Peyer's patch (tissue), 4 donors: ENCODE results near the gene CSNK2A3.

Source experiments
- CTCF ChIP-seq, 6 experiments: fragments of 450-650 bp in 4 of 6; fragments of 200-600 bp in 2 of 6; sonication (generic) in 1 of 6; IDR thresholded peaks; one replicate each; pipeline ENCODE4 v1.5.1; 2017 to 2019; ENCODE audit warnings: antibody characterized with exemption in 6 of 6, mild to moderate bottlenecking in 3 of 6, moderate library complexity in 1 of 6
- POLR2A ChIP-seq, 2 donors: fragments of 450-650 bp; IDR thresholded peaks; one replicate each; pipeline ENCODE4 v1.5.1; 2017; ENCODE audit warnings: antibody characterized with exemption in 2 of 2, mild to moderate bottlenecking in 2 of 2, moderate library complexity in 2 of 2

- TF ChIP-seq CTCF (IDR thresholded peaks at IDR 0.05), result no peak
- TF ChIP-seq POLR2A (IDR thresholded peaks at IDR 0.05), result no peak
Observed at GRCh38 chr11:11400121-11400520, 47.1 kb upstream of the CSNK2A3 start.
